Esophagus squamous epithelium (tissue), 4 donors: Measurements from ENCODE around the gene KREMEN1.

Experiments used
- CTCF ChIP-seq, 6 experiments: fragments of 450-650 bp in 4 of 6; fragments of 200-600 bp in 2 of 6; sonication (generic) in 2 of 6; IDR thresholded peaks; one replicate each; pipeline ENCODE4 v1.5.1; 2016 to 2019; ENCODE audit warnings: antibody characterized with exemption in 6 of 6, mild to moderate bottlenecking in 4 of 6, moderate library complexity in 4 of 6
- POLR2A ChIP-seq, 4 donors: fragments of 450-650 bp; IDR thresholded peaks; one replicate each; pipeline ENCODE4 v1.6.1; 2017; ENCODE audit warnings: antibody characterized with exemption in 4 of 4, mild to moderate bottlenecking in 4 of 4, moderate library complexity in 3 of 4

GRCh38 chr22:29050457-29050856, 22.4 kb upstream of the KREMEN1 start:
- no peak for TF ChIP-seq CTCF (IDR thresholded peaks at IDR 0.05)
- no peak for TF ChIP-seq POLR2A (IDR thresholded peaks at IDR 0.05)
